BLaER1 treated with 17β-estradiol and CSF1 and Interleukin-3, amounts not matched to agents 10 nM and 100 nM (cell line): ENCODE data around the gene CIBAR2.
A peak's percentile ranks its signal among the peaks of the same experiment; 100 is the strongest.

Source experiments
- H3K27ac ChIP-seq, 11 experiments: shearing (Covaris generic); formaldehyde crosslinking; 2 replicates each; pipeline ENCODE4 v1.8.1; 2022
- H3K27me3 ChIP-seq, 11 experiments: shearing (Covaris generic); formaldehyde crosslinking; 2 replicates each; pipeline ENCODE4 v1.8.1; 2022
- H3K36me3 ChIP-seq, 11 experiments: shearing (Covaris generic); formaldehyde crosslinking; 2 replicates each; pipeline ENCODE4 v1.8.1; 2022
- H3K4me1 ChIP-seq, 10 experiments: shearing (Covaris generic); formaldehyde crosslinking; 2 replicates each; pipeline ENCODE4 v1.8.1; 2022
- H3K4me2 ChIP-seq, 11 experiments: shearing (Covaris generic); formaldehyde crosslinking; 2 replicates each; pipeline ENCODE4 v1.8.1; 2022
- H3K4me3 ChIP-seq, 10 experiments: shearing (Covaris generic); formaldehyde crosslinking; 2 replicates each; pipeline ENCODE4 v1.8.1; 2022
- H3K9ac ChIP-seq, 11 experiments: shearing (Covaris generic); formaldehyde crosslinking; 2 replicates each; pipeline ENCODE4 v1.8.1; 2022
- H3K9me3 ChIP-seq, 11 experiments: shearing (Covaris generic); formaldehyde crosslinking; replicated peaks in 1 of 11; 2 replicates each; pipeline ENCODE4 v1.8.1; 2022
- H4K20me1 ChIP-seq, 11 experiments: shearing (Covaris generic); formaldehyde crosslinking; 2 replicates each; pipeline ENCODE4 v1.8.1; 2022
- Cebpa-rat ChIP-seq, 11 experiments: shearing (Covaris generic); IDR thresholded peaks; 2 replicates each; pipeline ENCODE4 v1.8.1; 2022

The CIBAR2 gene

GRCh38 chr16:85075236-85075924 is 36.9 kb downstream of the CIBAR2 start:
- Histone ChIP-seq H3K36me3 (peaks cover 0 to 100% (median 72%) of the 10 kb centered on the region in 11 experiments; a peak in 18 of 22 replicates), H3K27me3 (peaks cover 18 to 49% (median 38%) of the 10 kb centered on the region in 11 experiments; a peak in 21 of 22 replicates)

GRCh38 chr16:85074225-85074914 is 37.9 kb downstream of the CIBAR2 start:
- peaks cover 40 to 56% (median 48%) of the 10 kb centered on the region in 10 experiments for H3K4me1 ChIP-seq
- H4K20me1 ChIP-seq: peaks cover 0 to 47% (median 23%) of the 10 kb centered on the region in 11 experiments; a peak in 14 of 22 replicates
- no peak overlapping the region for H3K9ac ChIP-seq
- H3K4me3 ChIP-seq: no peak overlapping the region
- H3K27ac ChIP-seq: no peak overlapping the region
- no peak for TF ChIP-seq Cebpa-rat (IDR thresholded peaks at IDR 0.05)
- peaks cover 0 to 100% (median 76%) of the 10 kb centered on the region in 11 experiments; a peak in 18 of 22 replicates for H3K36me3 ChIP-seq
- no peaks in the 10 kb centered on the region for H3K9me3 ChIP-seq
- no peak overlapping the region for H3K4me2 ChIP-seq
- peaks cover 22 to 51% (median 41%) of the 10 kb centered on the region in 11 experiments for H3K27me3 ChIP-seq

More at GRCh38 chr16:85075236-85075924, 36.9 kb downstream of the CIBAR2 start:
- Histone ChIP-seq H3K4me2 (peak overlapping the region in 5 of 11 experiments; percentile 9 to 66 (median 56); a peak in 2 of 22 replicates), H3K27ac (no peak overlapping the region), H3K9me3 (no peaks in the 10 kb centered on the region), H3K4me3 (no peak overlapping the region), H3K9ac (no peak overlapping the region), H3K4me1 (peaks cover 36 to 53% (median 46%) of the 10 kb centered on the region in 10 experiments), H4K20me1 (peaks cover 0 to 45% (median 20%) of the 10 kb centered on the region in 11 experiments; a peak in 13 of 22 replicates)
- TF ChIP-seq Cebpa-rat (IDR thresholded peaks at IDR 0.05): no peak

GRCh38 chr16:85072947-85073346 is 39.3 kb downstream of the CIBAR2 start:
- Histone ChIP-seq H3K36me3 (peaks cover 0 to 100% (median 70%) of the 10 kb centered on the region in 11 experiments; a peak in 17 of 22 replicates), H3K27ac (no peak overlapping the region), H4K20me1 (peaks cover 0 to 41% (median 24%) of the 10 kb centered on the region in 11 experiments; a peak in 15 of 22 replicates), H3K9ac (no peak overlapping the region), H3K4me3 (no peak overlapping the region), H3K4me2 (peak overlapping the region in 6 of 11 experiments; percentile 9 to 60 (median 40); a peak in 8 of 22 replicates), H3K4me1 (peaks cover 39 to 59% (median 44%) of the 10 kb centered on the region in 10 experiments), H3K27me3 (peaks cover 11 to 47% (median 37%) of the 10 kb centered on the region in 11 experiments), H3K9me3 (no peaks in the 10 kb centered on the region)
- TF ChIP-seq Cebpa-rat (IDR thresholded peaks at IDR 0.05): no peak

GRCh38 chr16:85072076-85072860 is 40.0 kb downstream of the CIBAR2 start:
- H3K4me1 ChIP-seq: peaks cover 37 to 53% (median 40%) of the 10 kb centered on the region in 10 experiments
- TF ChIP-seq Cebpa-rat (IDR thresholded peaks at IDR 0.05): no peak
- H3K4me3 ChIP-seq: no peak overlapping the region
- no peak overlapping the region for H3K9ac ChIP-seq
- H3K4me2 ChIP-seq: peak overlapping the region in 9 of 11 experiments; percentile 7 to 60 (median 37); a peak in 14 of 22 replicates
- peaks cover 0 to 100% (median 64%) of the 10 kb centered on the region in 11 experiments; a peak in 17 of 22 replicates for H3K36me3 ChIP-seq
- peaks cover 9 to 47% (median 36%) of the 10 kb centered on the region in 11 experiments for H3K27me3 ChIP-seq
- no peak overlapping the region for H3K27ac ChIP-seq
- H3K9me3 ChIP-seq: no peaks in the 10 kb centered on the region
- peaks cover 0 to 39% (median 22%) of the 10 kb centered on the region in 11 experiments; a peak in 16 of 22 replicates for H4K20me1 ChIP-seq

GRCh38 chr16:85069171-85069570 is 43.1 kb downstream of the CIBAR2 start:
- Histone ChIP-seq H3K4me3 (no peak overlapping the region), H3K36me3 (peaks cover 0 to 93% (median 55%) of the 10 kb centered on the region in 11 experiments; a peak in 16 of 22 replicates), H4K20me1 (peaks cover 0 to 58% (median 40%) of the 10 kb centered on the region in 11 experiments; a peak in 16 of 22 replicates), H3K9ac (no peak overlapping the region), H3K4me2 (peak overlapping the region in 7 of 11 experiments; percentile 6 to 29 (median 15); a peak in 7 of 22 replicates), H3K4me1 (peaks cover 20 to 49% (median 33%) of the 10 kb centered on the region in 10 experiments), H3K27ac (no peak overlapping the region), H3K27me3 (peaks cover 26 to 66% (median 52%) of the 10 kb centered on the region in 11 experiments), H3K9me3 (no peaks in the 10 kb centered on the region)
- TF ChIP-seq Cebpa-rat (IDR thresholded peaks at IDR 0.05): no peak

GRCh38 chr16:85068746-85069145 is 43.5 kb downstream of the CIBAR2 start:
- Histone ChIP-seq H3K27ac (no peak overlapping the region), H3K36me3 (peaks cover 0 to 93% (median 55%) of the 10 kb centered on the region in 11 experiments; a peak in 16 of 22 replicates)

GRCh38 chr16:85067426-85067825 is 44.8 kb downstream of the CIBAR2 start:
- no peaks in the 10 kb centered on the region for H3K9me3 ChIP-seq
- peaks cover 0 to 66% (median 46%) of the 10 kb centered on the region in 11 experiments; a peak in 17 of 22 replicates for H4K20me1 ChIP-seq
- peaks cover 26 to 83% (median 67%) of the 10 kb centered on the region in 11 experiments for H3K27me3 ChIP-seq
- TF ChIP-seq Cebpa-rat (IDR thresholded peaks at IDR 0.05): no peak
- no peak overlapping the region for H3K4me3 ChIP-seq
- H3K4me2 ChIP-seq: peak overlapping the region in 8 of 11 experiments; percentile 21 to 62 (median 38); a peak in 14 of 22 replicates
- H3K36me3 ChIP-seq: peaks cover 0 to 80% (median 43%) of the 10 kb centered on the region in 11 experiments; a peak in 15 of 22 replicates
- H3K9ac ChIP-seq: no peak overlapping the region
- H3K27ac ChIP-seq: no peak overlapping the region
- H3K4me1 ChIP-seq: peaks cover 32 to 59% (median 42%) of the 10 kb centered on the region in 10 experiments

More at GRCh38 chr16:85068746-85069145, 43.5 kb downstream of the CIBAR2 start:
- no peak for TF ChIP-seq Cebpa-rat (IDR thresholded peaks at IDR 0.05)
- Histone ChIP-seq H3K4me3 (no peak overlapping the region), H3K27me3 (peaks cover 26 to 71% (median 56%) of the 10 kb centered on the region in 11 experiments), H3K4me2 (peak overlapping the region in 5 of 11 experiments; percentile 4 to 29 (median 15); a peak in 5 of 22 replicates), H3K4me1 (peaks cover 24 to 53% (median 35%) of the 10 kb centered on the region in 10 experiments), H3K9ac (no peak overlapping the region), H4K20me1 (peaks cover 0 to 58% (median 40%) of the 10 kb centered on the region in 11 experiments; a peak in 16 of 22 replicates), H3K9me3 (no peaks in the 10 kb centered on the region)

GRCh38 chr16:85067024-85067423 is 45.2 kb downstream of the CIBAR2 start:
- no peak overlapping the region for H3K9ac ChIP-seq
- peaks cover 26 to 85% (median 67%) of the 10 kb centered on the region in 11 experiments for H3K27me3 ChIP-seq
- peaks cover 32 to 62% (median 43%) of the 10 kb centered on the region in 10 experiments for H3K4me1 ChIP-seq
- H3K27ac ChIP-seq: no peak overlapping the region
- H3K36me3 ChIP-seq: peaks cover 0 to 77% (median 43%) of the 10 kb centered on the region in 11 experiments; a peak in 15 of 22 replicates
- H3K4me2 ChIP-seq: peak overlapping the region in 8 of 11 experiments; percentile 21 to 62 (median 38); a peak in 15 of 22 replicates
- peaks cover 0 to 70% (median 46%) of the 10 kb centered on the region in 11 experiments; a peak in 17 of 22 replicates for H4K20me1 ChIP-seq
- no peak for TF ChIP-seq Cebpa-rat (IDR thresholded peaks at IDR 0.05)
- no peaks in the 10 kb centered on the region for H3K9me3 ChIP-seq
- no peak overlapping the region for H3K4me3 ChIP-seq
